ENCODE results near the gene LRRC8E.

LRRC8E gene

DNA sequence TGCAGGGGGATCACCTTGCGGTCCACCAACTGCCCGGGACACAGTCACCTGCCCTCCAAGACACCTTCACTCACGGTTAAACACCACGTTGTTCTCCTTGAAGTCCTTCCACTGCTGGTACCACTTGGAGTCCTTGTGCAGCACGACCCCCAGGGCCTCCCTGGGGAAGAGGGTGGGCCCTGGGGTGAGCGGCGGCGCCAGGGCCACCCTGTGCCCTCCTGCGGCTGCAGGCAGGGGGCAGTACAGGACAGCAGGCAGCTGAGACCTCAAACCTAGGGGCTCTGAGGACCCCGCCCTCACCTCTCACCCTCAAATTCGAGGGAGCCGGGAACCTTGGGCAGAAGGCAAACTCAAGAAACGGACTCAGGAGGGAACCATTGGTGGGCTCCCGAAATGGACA lies 45.1 kb downstream of the LRRC8E start:
- no peak for DNase-seq

DNA sequence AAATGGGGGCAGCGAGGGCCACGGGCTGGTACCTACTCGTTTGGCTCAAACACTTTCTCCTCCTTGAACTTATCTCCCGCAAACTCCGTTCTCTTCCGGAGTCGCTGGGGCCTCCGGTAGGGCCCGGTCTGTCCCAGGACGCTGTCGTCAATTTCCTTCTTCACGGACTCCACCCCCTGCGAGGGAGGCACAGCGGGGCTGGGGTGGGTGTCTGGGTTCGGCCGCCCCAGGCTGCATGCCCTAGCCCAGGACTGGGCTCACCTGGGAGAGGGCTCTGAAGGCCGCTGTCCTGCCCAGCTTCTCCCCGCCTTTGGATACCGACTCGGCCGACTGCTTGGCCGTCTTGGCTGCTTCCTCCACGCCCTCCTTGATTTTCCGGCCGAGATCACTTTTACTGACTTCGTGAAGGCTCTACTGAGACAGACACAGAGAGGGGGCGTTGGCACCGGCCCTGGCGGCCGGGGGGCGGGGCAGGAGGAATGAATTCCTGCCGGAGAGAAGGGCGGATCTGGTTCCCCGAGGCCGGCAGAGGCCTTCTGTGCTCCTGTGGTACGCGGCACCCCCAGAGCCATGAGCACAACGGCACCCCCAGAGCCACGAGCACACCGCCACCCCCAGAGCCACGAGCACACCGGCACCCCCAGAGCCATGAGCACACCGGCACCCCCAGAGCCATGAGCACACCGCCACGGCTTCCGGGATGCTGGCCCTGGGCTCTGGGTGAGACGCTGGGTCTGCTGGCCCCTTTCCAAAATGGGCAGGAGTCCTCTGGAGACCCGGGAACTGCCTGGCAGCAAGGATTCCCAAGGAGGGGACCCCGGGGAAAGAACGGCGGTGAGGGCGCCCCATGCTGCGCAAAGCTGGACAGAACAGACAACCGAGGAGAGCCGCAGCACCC lies 45.8 kb downstream of the LRRC8E start:
- DNase-seq: no peak

DNA sequence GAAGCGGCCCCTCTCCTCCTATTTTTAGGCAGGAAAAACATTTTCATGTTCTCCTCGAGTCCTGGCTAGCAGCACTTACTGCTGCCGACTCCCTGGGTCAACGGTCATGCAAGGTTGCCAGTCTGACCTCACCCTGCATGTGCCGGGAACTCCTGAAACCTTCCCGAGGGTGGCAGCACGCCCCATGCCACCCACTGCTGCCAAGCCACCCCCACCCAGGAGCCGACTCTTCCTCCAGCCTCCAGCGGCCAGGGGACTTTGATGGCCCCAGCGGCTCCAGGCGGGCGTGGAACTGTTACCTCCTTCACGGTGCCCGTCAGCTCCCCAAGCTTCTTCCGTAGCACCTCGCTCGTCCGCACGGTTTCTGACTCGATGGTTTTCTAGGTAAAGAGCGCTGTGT lies 46.5 kb downstream of the LRRC8E start:
- no peak for DNase-seq

DNA sequence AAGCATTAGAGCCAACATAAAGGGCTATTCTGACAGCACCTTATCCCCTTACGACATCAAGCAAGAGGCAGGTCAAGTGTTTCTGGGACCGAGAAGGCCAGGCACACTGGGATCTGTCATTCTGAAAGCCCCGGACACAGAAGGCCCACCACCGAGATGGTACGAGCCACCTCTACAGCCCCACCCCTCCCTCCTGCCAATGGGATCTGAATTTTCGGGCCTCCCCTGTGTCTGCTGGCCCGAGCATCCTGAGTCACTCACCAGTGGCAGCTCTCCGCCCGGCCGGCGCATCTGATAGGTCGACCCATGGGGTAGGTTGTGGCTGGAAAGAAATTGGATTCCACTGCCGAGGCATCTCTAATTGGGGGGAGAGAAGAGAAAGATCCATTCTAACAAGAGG lies 52.5 kb downstream of the LRRC8E start:
- DNase-seq: no peak

DNA sequence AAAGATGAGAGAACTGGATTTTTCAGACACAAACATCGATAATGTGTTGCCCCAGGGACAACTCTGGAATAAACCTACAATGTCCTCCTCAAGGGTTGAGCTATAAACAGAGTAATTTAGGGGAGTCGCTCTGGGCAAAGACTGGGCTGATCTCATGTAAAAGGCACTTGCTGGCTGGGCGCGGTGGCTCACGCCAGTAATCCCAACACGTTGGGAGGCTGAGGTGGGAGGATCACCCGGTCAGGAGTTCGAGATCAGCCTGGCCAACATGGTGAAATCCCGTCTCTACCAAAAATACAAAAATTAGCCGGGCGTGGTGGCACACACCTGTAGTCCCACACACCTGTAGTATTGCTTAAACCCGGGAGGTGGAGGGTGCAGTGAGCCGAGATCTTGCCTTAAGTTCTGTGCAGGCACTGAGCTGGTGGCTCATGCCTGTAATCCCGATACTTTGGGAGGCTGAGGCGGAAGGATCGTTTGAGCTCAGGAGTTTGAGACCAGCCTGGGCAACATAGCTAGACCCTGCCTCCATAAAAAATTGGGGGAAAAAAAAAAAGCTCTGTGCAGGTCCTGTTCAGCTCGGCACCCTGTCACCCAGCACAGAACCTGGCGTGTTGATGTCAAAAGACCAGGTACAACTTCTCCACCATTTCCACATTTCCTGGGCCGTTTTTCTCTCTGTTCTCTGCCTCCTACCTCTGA lies 53.7 kb downstream of the LRRC8E start:
- no peak for DNase-seq

DNA sequence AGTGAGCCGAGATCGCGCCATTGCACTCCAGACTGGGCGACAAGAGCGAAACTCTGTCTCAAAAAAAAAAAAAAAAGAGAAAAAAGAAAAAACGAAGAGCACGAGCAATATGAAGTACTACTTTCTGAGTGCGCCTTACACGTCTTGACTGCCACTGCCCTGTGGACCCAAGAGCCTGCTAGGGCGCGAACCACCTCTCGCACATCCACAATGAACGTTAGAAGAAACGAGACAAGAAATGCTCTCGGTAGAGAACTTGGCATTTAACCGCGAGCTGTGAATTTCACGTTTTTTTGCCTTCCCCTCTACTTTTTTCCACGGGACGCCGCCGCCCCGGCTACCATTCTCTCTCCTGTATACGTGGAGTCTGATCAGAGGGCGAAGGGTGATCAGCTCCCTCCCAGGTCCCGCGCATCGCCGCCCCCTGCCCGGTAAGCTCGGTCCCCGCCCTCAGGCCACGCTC lies 54.7 kb downstream of the LRRC8E start:
- no peak for DNase-seq

DNA sequence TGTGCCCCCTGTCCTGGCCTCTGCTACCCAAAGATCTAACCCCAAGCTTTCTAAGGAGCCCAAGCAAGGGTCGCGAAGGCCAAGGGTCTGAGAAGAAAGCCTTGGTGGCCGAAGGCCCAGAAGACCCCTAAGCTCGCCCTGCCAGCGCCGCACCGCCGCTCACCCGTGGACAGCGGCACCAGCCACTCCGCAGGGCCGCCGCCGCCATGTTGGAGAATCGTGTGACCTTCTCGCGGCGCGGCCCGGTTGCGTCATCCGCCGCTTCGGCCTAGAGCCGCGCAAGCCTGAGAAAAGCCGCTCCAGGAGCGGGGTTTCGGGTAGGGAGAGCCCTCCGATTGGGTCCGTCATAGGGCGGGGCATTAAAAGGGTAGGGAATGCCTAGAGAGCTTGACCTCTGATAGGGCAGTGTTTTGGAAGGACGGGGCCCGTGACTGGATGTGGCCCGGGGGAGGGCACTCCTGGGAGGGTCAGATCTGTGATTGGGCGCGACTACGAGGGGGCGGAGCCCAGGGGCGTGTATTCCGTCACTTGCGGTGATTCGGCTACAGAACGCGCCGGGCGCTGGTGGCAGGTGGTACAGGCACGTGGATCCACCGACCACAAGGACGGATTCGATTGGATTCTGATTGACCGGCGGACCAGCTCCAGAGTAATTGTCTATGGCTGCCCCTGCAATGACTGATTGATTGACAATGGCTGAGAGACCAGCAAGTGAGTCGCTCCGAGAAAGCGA lies 55.3 kb downstream of the LRRC8E start, which contains the start of gene TIMM44:
Gene TIMM44 (minus strand): TSS at position 223 of the 733 bp plus-strand sequence. CDS start 15 bp downstream, at position 208.
- DNase-seq: peak; percentile 100

DNA sequence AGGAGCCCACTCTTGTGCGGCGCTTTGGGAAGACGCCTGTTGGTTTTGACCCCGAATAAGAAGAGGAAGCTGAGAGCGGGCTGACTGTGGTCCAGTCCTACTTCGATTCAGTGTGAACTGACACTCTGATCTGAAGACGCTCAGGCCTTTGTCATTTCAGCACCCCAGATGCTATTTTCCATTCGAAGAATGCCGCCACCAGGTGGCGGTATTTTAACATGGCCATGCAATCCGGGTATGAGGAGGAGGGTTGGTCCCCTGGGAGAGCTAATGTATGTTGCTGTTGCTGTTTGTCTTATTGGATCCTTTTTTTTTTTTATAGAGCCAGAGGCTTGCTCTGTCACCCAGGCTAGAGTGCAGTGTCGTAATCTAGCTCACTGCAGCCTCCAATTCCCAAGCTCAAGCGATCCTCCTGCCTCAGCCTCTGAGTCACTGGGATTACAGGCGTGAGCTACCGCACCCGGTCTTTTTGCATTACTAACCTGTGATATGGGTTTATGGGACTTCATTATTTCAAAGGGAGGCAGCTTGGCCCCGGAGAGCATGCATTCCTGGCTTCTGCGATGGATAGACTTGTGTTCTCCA lies 56.0 kb downstream of the LRRC8E start:
- peak; percentile 91 for DNase-seq

DNA sequence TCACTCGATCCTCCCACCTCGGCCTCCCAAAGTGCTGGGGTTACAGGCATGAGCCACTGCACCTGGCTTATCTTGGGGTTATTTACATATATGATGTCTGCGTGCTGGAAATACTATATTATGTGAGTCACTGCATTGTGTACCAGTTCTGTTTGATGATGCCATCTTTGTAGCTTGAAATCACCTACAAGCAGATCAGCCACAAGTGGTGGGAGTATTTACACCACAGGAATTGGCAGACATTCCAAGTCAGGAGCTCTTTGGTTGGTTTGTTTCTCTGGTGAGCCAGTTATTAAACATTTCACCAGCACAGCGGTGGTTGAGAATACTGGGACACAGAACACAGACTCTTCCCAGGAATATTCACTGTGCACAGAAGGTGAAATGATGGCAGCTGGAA lies 59.6 kb downstream of the LRRC8E start:
- no peak for DNase-seq

All from fibroblast of skin of abdomen (primary cell).